ENCODE measurements around the gene LGR4. TPM values are rescaled to one million over a fixed set of nuclear protein-coding genes. Genes with fewer than 3 reads are reported as not detected.

Gene LGR4
- total RNA-seq, 1 experiment from 2014 or later = 99.2 TPM

DNA sequence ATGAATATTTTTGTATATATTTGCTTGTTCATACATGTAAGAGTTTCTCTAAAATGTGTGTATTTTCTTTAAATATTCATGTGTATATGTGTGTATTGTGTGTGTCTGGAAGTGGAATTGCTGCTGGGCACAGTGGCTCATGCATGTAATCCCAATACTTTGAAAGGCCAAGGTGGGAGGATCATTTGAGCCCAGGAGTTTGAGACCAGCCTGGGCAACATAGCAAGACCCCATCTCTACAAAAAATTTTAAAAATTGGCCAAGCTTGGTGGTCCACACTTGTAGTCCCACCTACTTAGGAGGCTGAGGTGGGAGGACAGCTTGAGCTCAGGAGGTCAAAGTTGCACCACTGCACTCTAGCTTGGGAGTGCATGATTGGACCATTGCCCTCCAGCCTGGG, 4.7 kb upstream of the LGR4 start:
- H3K23me2 ChIP-seq (ENCODE audit: insufficient read length, low read depth, low read length, poor library complexity, severe bottlenecking) = no peaks in the 10 kb centered on the region
- H2AK5ac ChIP-seq (ENCODE audit: insufficient read length, low read length) = no peak overlapping the region
- no peak overlapping the region for H3K4me2 ChIP-seq (ENCODE audit: insufficient read depth, insufficient read length, low read length)
- DNase-seq = no peak
- no peaks in the 10 kb centered on the region for H3K79me1 ChIP-seq (ENCODE audit: insufficient read depth, low read depth, low read length, poor library complexity, severe bottlenecking)
- Mint-ChIP-seq H3K27ac (peak overlapping the region in 1 of 3 experiments; percentile 64; a peak in 1 of 7 replicates), H3K27me3 (ENCODE audit: low read depth) (no peaks in the 10 kb centered on the region; the same call in 1 of the 2 replicates), H3K4me1 (peaks cover 11 to 12% of the 10 kb centered on the region in 2 experiments), H3K36me3 (ENCODE audit: insufficient read depth in 1 of 3, low read depth in 3 of 3) (peaks cover 0 to 3% (median 2%) of the 10 kb centered on the region in 3 experiments; a peak in 4 of 7 replicates), H3K9me3 (peaks cover 3 to 4% of the 10 kb centered on the region in 2 experiments; a peak in 2 of 5 replicates), H3K4me3 (no peak overlapping the region)
- no peak overlapping the region for H2BK12ac ChIP-seq (ENCODE audit: insufficient read length, low read depth, low read length)
- H3K4me1 ChIP-seq (ENCODE audit: insufficient read depth, low read length) = no peaks in the 10 kb centered on the region; the same call in 1 of the 2 replicates
- no peak overlapping the region for H3K18ac ChIP-seq (ENCODE audit: insufficient read length, low read depth, low read length)
- H4K91ac ChIP-seq (ENCODE audit: insufficient read length, low read depth, low read length) = no peak overlapping the region
- H3K9me3 ChIP-seq (ENCODE audit: control insufficient read depth, low read depth, low read length) = no peaks in the 10 kb centered on the region
- no peak overlapping the region for H2BK15ac ChIP-seq (ENCODE audit: low read depth, low read length)
- no peak overlapping the region for H3K9ac ChIP-seq (ENCODE audit: extremely low read depth, insufficient read length, low read length)
- peak overlapping the region; percentile 83 for H4K5ac ChIP-seq (ENCODE audit: insufficient read length, low read depth, low read length)
- H3K4ac ChIP-seq (ENCODE audit: low read depth, low read length) = no peak overlapping the region
- H3K27me3 ChIP-seq (ENCODE audit: insufficient read depth, low read length) = no peaks in the 10 kb centered on the region
- H2BK20ac ChIP-seq (ENCODE audit: low read depth, low read length, poor library complexity, severe bottlenecking) = no peak overlapping the region
- no peaks in the 10 kb centered on the region for H4K20me1 ChIP-seq (ENCODE audit: control insufficient read depth, insufficient read depth, insufficient read length)
- no peak overlapping the region for H3K23ac ChIP-seq (ENCODE audit: insufficient read length, low read depth, low read length)
- no peak overlapping the region for H2BK5ac ChIP-seq (ENCODE audit: insufficient read length, low read length)
- H3K14ac ChIP-seq (ENCODE audit: insufficient read depth, low read length) = no peak overlapping the region
- H4K8ac ChIP-seq (replicated peaks; ENCODE audit: insufficient read length, low read depth, low read length) = no peak overlapping the region
- no peak overlapping the region for H2BK120ac ChIP-seq (ENCODE audit: low read depth, low read length, poor library complexity, severe bottlenecking)
- no peak overlapping the region for H2AFZ ChIP-seq (ENCODE audit: low read length)
- no peaks in the 10 kb centered on the region for H3K79me2 ChIP-seq (ENCODE audit: insufficient read depth, low read length)
- no peak overlapping the region for H3K56ac ChIP-seq (ENCODE audit: insufficient read length, low read depth, low read length)
- TF ChIP-seq, protein P1, sequence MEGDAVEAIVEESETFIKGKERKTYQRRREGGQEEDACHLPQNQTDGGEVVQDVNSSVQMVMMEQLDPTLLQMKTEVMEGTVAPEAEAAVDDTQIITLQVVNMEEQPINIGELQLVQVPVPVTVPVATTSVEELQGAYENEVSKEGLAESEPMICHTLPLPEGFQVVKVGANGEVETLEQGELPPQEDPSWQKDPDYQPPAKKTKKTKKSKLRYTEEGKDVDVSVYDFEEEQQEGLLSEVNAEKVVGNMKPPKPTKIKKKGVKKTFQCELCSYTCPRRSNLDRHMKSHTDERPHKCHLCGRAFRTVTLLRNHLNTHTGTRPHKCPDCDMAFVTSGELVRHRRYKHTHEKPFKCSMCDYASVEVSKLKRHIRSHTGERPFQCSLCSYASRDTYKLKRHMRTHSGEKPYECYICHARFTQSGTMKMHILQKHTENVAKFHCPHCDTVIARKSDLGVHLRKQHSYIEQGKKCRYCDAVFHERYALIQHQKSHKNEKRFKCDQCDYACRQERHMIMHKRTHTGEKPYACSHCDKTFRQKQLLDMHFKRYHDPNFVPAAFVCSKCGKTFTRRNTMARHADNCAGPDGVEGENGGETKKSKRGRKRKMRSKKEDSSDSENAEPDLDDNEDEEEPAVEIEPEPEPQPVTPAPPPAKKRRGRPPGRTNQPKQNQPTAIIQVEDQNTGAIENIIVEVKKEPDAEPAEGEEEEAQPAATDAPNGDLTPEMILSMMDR (conservative IDR thresholded peaks at IDR 0.05) = no peak
- no peak overlapping the region for H3K27ac ChIP-seq (ENCODE audit: insufficient read length, low read depth, low read length)
- no peak overlapping the region for H3T11ph ChIP-seq (ENCODE audit: low read length)

Measured in H9 (cell line).